HG03095 (cell line): ENCODE results near the gene CHMP4A.

ENCODE experiments used
- ATAC-seq: cut with Tn5 transposase; IDR thresholded peaks from one replicate; pipeline ENCODE4 v1.9.1; 2021; ENCODE audit warnings: moderate library complexity; ENCODE audit not compliant: unreplicated experiment

Gene CHMP4A

GRCh38 chr14:24182110-24182882 lies 31.0 kb downstream of the CHMP4A start:
- ATAC-seq, result no peak

DNA sequence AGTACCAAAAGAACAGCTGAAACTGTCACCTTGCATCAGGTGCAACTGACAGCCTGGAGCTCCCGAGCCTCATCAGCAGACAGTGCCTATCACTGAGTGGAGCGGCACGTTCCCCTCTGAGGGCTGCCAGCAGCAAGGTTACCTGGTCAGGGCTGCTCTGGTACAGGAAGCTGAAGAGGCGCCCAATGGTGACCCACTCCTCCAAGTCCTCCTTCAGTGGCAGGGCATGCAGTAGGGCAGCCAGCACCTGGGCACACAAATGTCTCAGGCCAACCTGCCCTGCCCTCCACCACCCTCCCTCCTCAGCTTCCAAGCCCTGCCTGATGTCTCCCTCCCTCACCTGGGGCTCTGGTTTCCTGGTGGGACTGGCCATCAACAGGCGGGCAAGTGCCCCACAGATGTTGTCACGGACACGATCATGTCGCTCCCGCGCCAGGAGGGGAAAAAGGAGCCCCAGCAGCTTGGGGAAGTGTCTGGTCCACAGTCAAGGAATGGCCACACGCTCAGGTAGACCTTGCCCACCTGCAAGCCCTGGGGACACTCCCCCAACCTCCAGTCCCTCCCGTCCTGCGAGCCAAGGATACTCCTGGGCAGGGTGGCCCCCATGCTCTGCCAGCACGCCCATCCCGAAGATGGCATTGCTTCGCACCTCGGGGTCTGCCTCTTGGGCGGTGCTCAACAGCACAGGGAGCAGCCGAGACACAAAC lies 31.8 kb downstream of the CHMP4A start:
- no peak for ATAC-seq

GRCh38 chr14:24179961-24180796 lies 33.1 kb downstream of the CHMP4A start:
- no peak for ATAC-seq

DNA sequence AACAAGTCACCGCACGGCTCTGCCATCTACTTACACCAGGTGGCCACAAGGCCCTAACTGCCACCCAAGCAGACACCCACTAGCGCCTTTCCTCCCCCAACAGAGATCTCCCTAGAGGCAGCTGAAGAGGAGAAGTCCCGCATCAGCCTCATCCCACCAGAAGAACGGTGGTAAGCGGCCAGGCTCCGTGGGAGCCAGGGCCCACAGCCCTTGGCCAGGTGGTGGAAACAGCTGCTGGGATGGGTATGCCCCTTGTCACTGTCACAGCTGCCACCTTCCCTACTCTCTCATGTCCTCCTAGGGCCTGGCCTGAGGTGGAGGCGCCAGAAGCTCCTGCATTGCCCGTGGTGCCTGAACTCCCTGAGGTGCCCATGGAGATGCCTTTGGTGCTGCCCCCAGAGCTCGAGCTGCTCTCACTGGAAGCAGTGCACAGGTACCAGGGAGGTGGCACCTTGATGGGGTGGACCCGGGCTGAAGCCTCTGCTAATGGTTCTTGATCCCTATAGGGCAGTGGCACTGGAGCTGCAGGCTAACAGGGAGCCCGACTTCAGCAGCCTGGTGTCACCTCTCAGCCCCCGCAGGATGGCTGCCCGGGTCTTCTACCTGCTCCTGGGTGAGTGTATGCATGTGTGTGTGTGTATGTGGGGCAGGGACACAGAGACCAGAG lies 33.9 kb downstream of the CHMP4A start:
- no peak for ATAC-seq

- ATAC-seq, result no peak
Measured at GRCh38 chr14:24178399-24179178, 34.7 kb downstream of the CHMP4A start.

DNA sequence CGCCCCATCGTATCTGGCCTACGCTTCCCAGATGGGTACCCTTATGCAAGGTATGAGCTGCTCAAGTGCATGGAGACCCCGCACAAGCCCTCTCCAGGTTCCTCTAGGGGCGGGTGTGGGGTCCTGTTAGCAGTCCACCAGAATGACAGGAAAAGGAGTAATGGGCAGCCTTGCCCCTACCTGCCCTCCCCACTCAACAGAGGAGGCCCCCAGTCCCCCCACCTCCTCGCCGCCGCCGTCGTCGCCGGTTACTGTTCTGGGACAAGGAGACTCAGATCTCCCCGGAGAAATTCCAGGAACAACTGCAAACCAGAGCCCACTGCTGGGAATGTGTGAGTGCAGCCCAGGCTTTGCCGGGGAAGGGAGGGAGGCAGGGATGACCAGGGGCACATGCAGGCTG lies 35.4 kb downstream of the CHMP4A start:
- no peak for ATAC-seq

- no peak for ATAC-seq
Measured at GRCh38 chr14:24177041-24177825, 36.1 kb downstream of the CHMP4A start.

- ATAC-seq, result no peak
Measured at GRCh38 chr14:24176599-24176998, 36.7 kb downstream of the CHMP4A start.

GRCh38 chr14:24172871-24173281 lies 40.4 kb downstream of the CHMP4A start:
- no peak for ATAC-seq

- no peak for ATAC-seq
Measured at GRCh38 chr14:24172261-24172860, 40.9 kb downstream of the CHMP4A start.

GRCh38 chr14:24171422-24172260 lies 41.6 kb downstream of the CHMP4A start, which contains the start of gene REC8:
Gene REC8 (plus strand): TSS chr14:24172080. CDS start chr14:24172553, 473 bp downstream.
- peak; percentile 87 for ATAC-seq

DNA sequence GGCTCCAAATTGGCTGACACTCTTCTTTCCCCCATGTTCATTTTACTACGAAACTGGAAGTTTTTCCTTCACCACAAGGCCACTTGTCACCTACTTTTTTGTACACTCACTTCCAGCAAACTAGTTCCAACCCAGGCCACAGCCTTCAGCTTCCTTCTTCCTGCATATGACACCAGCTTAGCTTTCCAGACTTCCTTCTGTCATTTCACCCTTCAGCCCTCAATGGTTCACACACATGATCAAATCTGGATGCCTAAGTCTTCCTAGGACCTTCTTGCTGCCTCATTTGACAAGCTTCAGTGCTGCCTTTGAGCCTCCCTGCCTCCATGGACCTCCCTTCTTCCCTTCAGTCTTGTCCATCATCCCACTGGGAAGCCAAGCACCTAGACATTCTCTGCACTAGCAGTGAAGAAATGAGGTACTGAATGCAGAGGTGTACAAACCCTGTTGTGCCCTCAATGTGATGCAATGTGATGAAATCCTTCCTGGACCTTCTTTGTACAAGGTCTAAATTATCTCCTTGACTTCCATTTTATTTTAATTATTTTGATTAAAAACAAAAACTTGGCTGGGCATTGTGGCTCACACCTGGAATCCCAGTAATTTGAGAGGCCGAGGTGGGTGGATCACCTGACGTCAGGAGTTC lies 45.7 kb downstream of the CHMP4A start:
- ATAC-seq, result no peak

GRCh38 chr14:24165785-24166184 lies 47.5 kb downstream of the CHMP4A start:
- ATAC-seq, result no peak

GRCh38 chr14:24164518-24164991 lies 48.7 kb downstream of the CHMP4A start:
- no peak for ATAC-seq

DNA sequence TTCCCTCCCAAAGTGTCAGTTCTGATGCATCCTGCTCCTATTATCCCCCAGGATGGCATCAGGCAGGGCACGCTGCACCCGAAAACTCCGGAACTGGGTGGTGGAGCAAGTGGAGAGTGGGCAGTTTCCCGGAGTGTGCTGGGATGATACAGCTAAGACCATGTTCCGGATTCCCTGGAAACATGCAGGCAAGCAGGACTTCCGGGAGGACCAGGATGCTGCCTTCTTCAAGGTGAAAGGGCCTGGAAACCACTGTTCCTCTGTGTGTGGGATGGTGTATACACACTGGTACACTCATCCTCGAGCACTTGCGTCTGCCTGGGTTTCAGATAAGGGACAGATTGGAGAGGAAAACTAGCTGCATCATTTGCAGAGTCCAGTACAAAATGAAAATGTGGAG lies 51.2 kb downstream of the CHMP4A start:
- no peak for ATAC-seq

- peak; percentile 83 for ATAC-seq
Measured at GRCh38 chr14:24160850-24161804, 52.2 kb downstream of the CHMP4A start, which contains the start of gene IRF9. Gene IRF9 (plus strand): TSS chr14:24161265. CDS start chr14:24162145, 880 bp downstream.
